Endothelial cell of umbilical vein (primary cell): ENCODE results near the gene BCAS3. TPM values are rescaled to one million over a fixed set of nuclear protein-coding genes. Genes with fewer than 3 reads are reported as not detected.

Source experiments
- BruUV-seq: library from RNA; stranded (reverse); fragments of 400-500 nt; replicated peaks from 2 replicates; lab custom pipeline; 2021; lab: Mats Ljungman, UMichigan
- CTCF ChIA-PET: fragments of 300-600, 350-600 bp; sonication (Branson Sonifier 250); formaldehyde crosslinking; loops from one replicate; lab custom pipeline; 2021; ENCODE audit warnings: antibody characterized with exemption, inconsistent platforms; lab: Charles Lee
- POLR2A ChIA-PET: fragments of 300-600, 350-600 bp; sonication (Branson Sonifier 250); formaldehyde crosslinking; loops from one replicate; lab custom pipeline; 2021; ENCODE audit warnings: antibody characterized with exemption, inconsistent platforms; lab: Charles Lee
- DNase-seq: peaks from one replicate; pipeline ENCODE4 v3.0.0-alpha.2; 2011; ENCODE audit warnings: low read depth, low spot score
- FAIRE-seq: peaks from 2 replicates; lab custom pipeline; 2011; peaks lifted over from hg19 to GRCh38; lab: Jason Lieb, UNC
- H2AFZ ChIP-seq: 2 replicates; pipeline ENCODE4 v1.6.0; 2012; ENCODE audit warnings: low read depth, low read length, control low read depth, inconsistent platforms
- H3K27ac ChIP-seq: 2 replicates; pipeline ENCODE4 v1.5.1; 2011; ENCODE audit warnings: low read depth, mild to moderate bottlenecking, control low read depth, low read length, moderate library complexity; ENCODE audit not compliant: insufficient read depth
- H3K27me3 ChIP-seq, 2 experiments: 2 replicates each; pipeline versions ENCODE4 v1.6.0 to v1.6.1; 2011; ENCODE audit warnings: low read length in 2 of 2, mixed read lengths in 1 of 2; ENCODE audit not compliant: control insufficient read depth in 2 of 2, insufficient read depth in 2 of 2
- H3K36me3 ChIP-seq, 2 experiments: 2 replicates in 1 of 2; 3 replicates in 1 of 2; pipeline ENCODE4 v1.5.1; 2011; ENCODE audit warnings: low read length in 2 of 2, mild to moderate bottlenecking in 1 of 2, moderate library complexity in 1 of 2; ENCODE audit not compliant: control insufficient read depth in 2 of 2, insufficient read depth in 2 of 2; ENCODE audit errors: extremely low read depth in 1 of 2
- H3K4me1 ChIP-seq: 3 replicates; pipeline ENCODE4 v1.5.1; 2011; ENCODE audit warnings: mild to moderate bottlenecking, low read length; ENCODE audit not compliant: control insufficient read depth, insufficient read depth; ENCODE audit errors: extremely low read depth
- H3K4me2 ChIP-seq: 2 replicates; pipeline ENCODE4 v1.6.1; 2011; ENCODE audit warnings: low read length, control low read depth, mixed read lengths; ENCODE audit not compliant: insufficient read depth
- H3K4me3 ChIP-seq, 3 experiments: fragments of 200-600 bp in 1 of 3; sonication (generic), shearing (Covaris generic) in 1 of 3; replicated peaks in 1 of 3; 2 replicates each; pipeline ENCODE4 v1.5.1; 2011 to 2016; ENCODE audit warnings: control low read depth in 3 of 3, low read length in 3 of 3, mild to moderate bottlenecking in 2 of 3, inconsistent platforms in 1 of 3, low read depth in 1 of 3, moderate library complexity in 1 of 3; ENCODE audit not compliant: insufficient read depth in 1 of 3
- H3K79me2 ChIP-seq: 2 replicates; pipeline ENCODE4 v1.6.0; 2012; ENCODE audit warnings: low read length, inconsistent platforms; ENCODE audit not compliant: control insufficient read depth, insufficient read depth
- H3K9ac ChIP-seq: replicated peaks from 2 replicates; pipeline ENCODE3; 2011; ENCODE audit warnings: low read length, control low read depth; ENCODE audit not compliant: insufficient read depth; ENCODE audit errors: extremely low read depth
- H3K9me1 ChIP-seq: replicated peaks from 3 replicates; pipeline ENCODE4 v1.6.0; 2011; ENCODE audit warnings: mild to moderate bottlenecking, low read length; ENCODE audit not compliant: control insufficient read depth, insufficient read depth; ENCODE audit errors: extremely low read depth
- H3K9me3 ChIP-seq: replicated peaks from 2 replicates; pipeline ENCODE4 v1.5.1; 2012; ENCODE audit warnings: low read length, inconsistent platforms; ENCODE audit not compliant: control insufficient read depth, insufficient read depth
- H4K20me1 ChIP-seq: replicated peaks from 2 replicates; pipeline ENCODE3; 2011; ENCODE audit warnings: mild to moderate bottlenecking, low read length; ENCODE audit not compliant: control insufficient read depth, insufficient read depth; ENCODE audit errors: extremely low read depth
- JUN ChIP-seq: IDR thresholded peaks from 2 replicates; pipeline ENCODE4 v1.6.1; 2011; ENCODE audit warnings: borderline replicate concordance, low read depth; ENCODE audit not compliant: insufficient read length, insufficient read depth
- MYC ChIP-seq: IDR thresholded peaks from one replicate; pipeline ENCODE4 v1.6.1; 2011; ENCODE audit warnings: mild to moderate bottlenecking, low read depth, low read length
- POLR2AphosphoS5 ChIP-seq: IDR thresholded peaks from 2 replicates; pipeline ENCODE4 v1.6.1; 2012; ENCODE audit warnings: low read depth, mild to moderate bottlenecking, control low read depth, low read length, moderate library complexity; ENCODE audit not compliant: insufficient read depth
- dilution Hi-C: fragments of 300-500 bp; cut with MboI; formaldehyde crosslinking; loops from one replicate; pipeline ENCODE4 v1.15.0; 2019; ENCODE audit warnings: low sequenced_read_pairs; ENCODE audit not compliant: extremely low pct_ligation_motif_present
- intact Hi-C: fragments of 100-400 bp; cut with micrococcal nuclease; formaldehyde crosslinking; loops from one replicate; pipeline ENCODE4 v1.10.0; 2022
- polyA plus RNA-seq, 4 experiments: library from polyadenylated mRNA; depleted of rRNA in 3 of 4; stranded (reverse) in 3 of 4; unstranded in 1 of 4; fragments of >200 nt; gene quantifications; 2 replicates each; pipeline versions ENCODE4 v1.2.1 to v1.2.3, GENCODE V29; 2011 to 2012; ENCODE audit warnings: missing spikeins in 1 of 4
- total RNA-seq: library from RNA; stranded (reverse); gene quantifications from 2 replicates; pipeline ENCODE4 v1.2.3, GENCODE V29; 2021
- TF ChIP-seq, protein P1 (sequence below), 2 donors: IDR thresholded peaks; 1 replicate in 1 of 2; 2 replicates in 1 of 2; pipeline ENCODE4 v1.5.1; 2011; ENCODE audit warnings: low read length in 2 of 2, mild to moderate bottlenecking in 2 of 2, moderate library complexity in 2 of 2, control low read depth in 1 of 2, inconsistent platforms in 1 of 2, low read depth in 1 of 2; ENCODE audit not compliant: insufficient read depth in 1 of 2; ENCODE audit errors: extremely low read depth in 1 of 2

Gene BCAS3
- total and polyA plus RNA-seq, 2 donors (not counting 3 experiments of a cell fraction or from before 2014, with no cell fraction given), result 8.2 to 16.0 TPM

DNA sequence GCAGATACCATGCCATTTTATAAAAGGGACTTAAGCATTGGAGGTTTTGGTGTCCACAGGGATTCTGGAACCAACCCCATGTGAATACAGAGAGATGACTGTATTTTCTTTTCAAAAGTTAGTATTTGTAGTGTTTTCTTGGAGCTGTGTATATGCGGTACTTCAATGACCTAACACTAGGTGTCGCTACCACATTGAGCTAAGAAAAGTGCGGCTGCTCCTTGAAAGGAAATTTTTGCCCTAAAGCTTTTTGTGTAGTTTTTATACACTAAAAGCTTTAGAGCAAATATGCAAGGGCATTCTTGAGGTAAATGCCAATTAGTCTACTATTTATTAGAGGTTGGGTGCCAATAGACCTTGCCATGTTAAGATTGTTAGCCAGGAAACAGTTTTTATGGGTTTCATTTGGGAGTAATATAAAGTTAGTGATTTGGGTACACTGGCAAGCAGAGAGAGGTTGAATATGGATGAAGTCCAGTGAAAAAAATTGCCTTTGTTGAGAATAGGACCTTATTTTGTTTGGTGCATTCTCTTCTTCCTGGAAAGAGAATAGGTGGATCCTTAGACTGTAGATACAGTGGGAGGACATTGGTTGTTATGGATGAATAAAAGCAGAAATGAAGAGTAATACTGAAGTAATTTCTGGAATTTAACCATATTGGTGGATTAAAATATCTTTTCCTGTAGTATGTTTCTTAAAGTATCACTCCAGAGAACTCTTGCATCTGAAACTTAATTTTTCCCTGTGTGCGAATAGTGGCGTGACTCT is 43.3 kb downstream of the BCAS3 start:
- no peaks in the 10 kb centered on the region for H3K36me3 ChIP-seq
- H2AFZ ChIP-seq, result no peak overlapping the region
- POLR2A ChIA-PET, result no interaction called here
- intact Hi-C loops, result loop anchor here (1.0 to 10.0 kb wide), 3 partner anchors 274 to 691 kb away; no protein-coding TSS in a partner anchor
- H3K4me3 ChIP-seq, result no peak overlapping the region
- peak; percentile 68 for DNase-seq
- dilution Hi-C loops, result no loop called here
- peak; percentile 85 for FAIRE-seq
- no TSS peak for BruUV-seq
- H3K4me2 ChIP-seq, result no peak overlapping the region
- no peaks in the 10 kb centered on the region for H3K9me3 ChIP-seq
- no peaks in the 10 kb centered on the region for H3K4me1 ChIP-seq
- no peaks in the 10 kb centered on the region for H4K20me1 ChIP-seq
- no peak overlapping the region for H3K27ac ChIP-seq
- no peaks in the 10 kb centered on the region for H3K9me1 ChIP-seq
- CTCF ChIA-PET, result interaction anchor here (0.6 to 1.7 kb wide), 58 partner anchors 9 to 870 kb away, joined by 3 to 53 read pairs (median 4); partner anchors contain the start of gene BCAS3
- TF ChIP-seq MYC, result no peak
- TF ChIP-seq, protein P1, sequence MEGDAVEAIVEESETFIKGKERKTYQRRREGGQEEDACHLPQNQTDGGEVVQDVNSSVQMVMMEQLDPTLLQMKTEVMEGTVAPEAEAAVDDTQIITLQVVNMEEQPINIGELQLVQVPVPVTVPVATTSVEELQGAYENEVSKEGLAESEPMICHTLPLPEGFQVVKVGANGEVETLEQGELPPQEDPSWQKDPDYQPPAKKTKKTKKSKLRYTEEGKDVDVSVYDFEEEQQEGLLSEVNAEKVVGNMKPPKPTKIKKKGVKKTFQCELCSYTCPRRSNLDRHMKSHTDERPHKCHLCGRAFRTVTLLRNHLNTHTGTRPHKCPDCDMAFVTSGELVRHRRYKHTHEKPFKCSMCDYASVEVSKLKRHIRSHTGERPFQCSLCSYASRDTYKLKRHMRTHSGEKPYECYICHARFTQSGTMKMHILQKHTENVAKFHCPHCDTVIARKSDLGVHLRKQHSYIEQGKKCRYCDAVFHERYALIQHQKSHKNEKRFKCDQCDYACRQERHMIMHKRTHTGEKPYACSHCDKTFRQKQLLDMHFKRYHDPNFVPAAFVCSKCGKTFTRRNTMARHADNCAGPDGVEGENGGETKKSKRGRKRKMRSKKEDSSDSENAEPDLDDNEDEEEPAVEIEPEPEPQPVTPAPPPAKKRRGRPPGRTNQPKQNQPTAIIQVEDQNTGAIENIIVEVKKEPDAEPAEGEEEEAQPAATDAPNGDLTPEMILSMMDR (IDR thresholded peaks at IDR 0.05; ENCODE audit: extremely low read depth in 1 of 2, insufficient read depth in 1 of 2, low read depth in 1 of 2, low read length in 2 of 2), result peak; percentile 73 to 76
- TF ChIP-seq JUN, result no peak
- no peak for TF ChIP-seq POLR2AphosphoS5
- H3K27me3 ChIP-seq, result no peaks in the 10 kb centered on the region
- no peak overlapping the region for H3K9ac ChIP-seq
- no peaks in the 10 kb centered on the region for H3K79me2 ChIP-seq
